GM12873 (cell line): ENCODE results near the gene MUC2.

Source experiments
- CTCF ChIP-seq: IDR thresholded peaks from 2 replicates; pipeline ENCODE4 v1.5.1; 2012; ENCODE audit warnings: low read depth, mild to moderate bottlenecking, moderate library complexity, low read length, control low read depth; ENCODE audit not compliant: insufficient read depth; ENCODE audit errors: missing control alignments

MUC2 gene

DNA sequence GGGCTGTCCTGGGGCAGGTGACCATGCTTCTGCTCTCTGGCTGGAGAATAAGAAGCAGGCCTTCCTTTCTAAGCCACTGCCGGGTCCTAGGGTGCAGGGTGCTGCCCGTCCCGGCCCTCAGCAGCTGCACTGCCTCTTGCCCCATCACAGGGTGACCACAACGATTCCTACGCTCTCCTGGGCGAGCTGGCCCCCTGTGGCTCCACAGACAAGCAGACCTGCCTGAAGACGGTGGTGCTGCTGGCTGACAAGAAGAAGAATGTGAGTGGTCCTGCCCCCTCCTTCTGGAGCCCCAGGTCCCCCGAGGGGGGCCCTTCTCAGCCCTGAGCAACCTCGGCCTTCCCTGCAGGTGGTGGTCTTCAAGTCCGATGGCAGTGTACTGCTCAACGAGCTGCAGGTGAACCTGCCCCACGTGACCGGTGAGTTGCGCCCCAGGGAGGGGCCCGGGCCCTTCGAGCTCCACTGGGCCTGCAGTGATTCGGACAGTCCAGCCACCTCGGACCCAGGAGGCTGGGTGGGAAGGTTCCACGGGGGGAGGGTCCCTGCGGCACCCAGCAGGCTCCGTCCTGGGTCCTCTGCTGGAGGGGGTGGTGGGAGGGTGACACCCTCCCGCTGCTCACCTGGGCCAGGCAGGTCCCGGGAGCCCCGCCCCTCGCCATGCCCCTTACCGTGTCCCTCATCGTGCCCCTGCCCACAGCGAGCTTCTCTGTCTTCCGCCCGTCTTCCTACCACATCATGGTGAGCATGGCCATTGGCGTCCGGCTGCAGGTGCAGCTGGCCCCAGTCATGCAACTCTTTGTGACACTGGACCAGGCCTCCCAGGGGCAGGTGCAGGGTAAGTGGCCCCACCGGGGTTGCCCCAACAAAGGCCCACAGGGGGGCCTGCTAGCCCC, 8.3 kb downstream of the MUC2 start:
- TF ChIP-seq CTCF = no peak

- TF ChIP-seq CTCF = no peak
Measured at GRCh38 chr11:1083621-1084551, 9.2 kb downstream of the MUC2 start.

GRCh38 chr11:1084561-1085439, 10.1 kb downstream of the MUC2 start:
- no peak for TF ChIP-seq CTCF

DNA sequence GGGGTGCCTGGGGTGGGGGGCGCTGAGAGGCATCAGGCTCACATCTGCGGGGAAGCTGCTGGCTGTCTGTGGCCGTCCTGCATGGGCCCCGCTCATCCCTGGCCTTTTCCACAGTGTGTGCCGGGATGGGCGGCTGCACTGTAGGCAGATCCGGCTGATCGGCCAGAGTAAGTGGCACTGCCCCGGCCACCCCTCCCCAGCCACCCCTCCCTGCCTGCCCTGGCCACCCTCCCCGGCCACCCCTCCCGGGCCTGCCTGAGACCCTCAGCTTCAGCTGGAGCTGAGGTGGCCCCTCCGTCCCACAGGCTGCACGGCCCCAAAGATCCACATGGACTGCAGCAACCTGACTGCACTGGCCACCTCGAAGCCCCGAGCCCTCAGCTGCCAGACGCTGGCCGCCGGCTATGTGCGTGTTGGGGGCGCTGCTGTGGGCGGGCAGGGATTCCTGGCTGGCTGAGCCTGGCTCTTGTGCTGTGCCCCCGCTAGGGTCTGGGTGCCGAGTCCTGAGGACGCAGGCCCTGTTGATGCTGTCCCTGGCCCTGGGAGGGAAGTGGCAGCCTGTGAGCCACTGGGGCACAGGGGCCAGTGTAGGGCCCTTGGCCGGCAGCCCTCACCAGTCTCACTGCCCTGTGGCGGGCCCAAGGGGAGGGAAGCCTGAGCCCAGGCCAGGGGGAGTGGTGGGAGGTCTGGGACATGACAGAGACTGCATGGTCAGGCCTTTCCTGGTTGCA, 10.9 kb downstream of the MUC2 start:
- TF ChIP-seq CTCF = no peak

GRCh38 chr11:1086171-1087102, 11.8 kb downstream of the MUC2 start:
- TF ChIP-seq CTCF = no peak

DNA sequence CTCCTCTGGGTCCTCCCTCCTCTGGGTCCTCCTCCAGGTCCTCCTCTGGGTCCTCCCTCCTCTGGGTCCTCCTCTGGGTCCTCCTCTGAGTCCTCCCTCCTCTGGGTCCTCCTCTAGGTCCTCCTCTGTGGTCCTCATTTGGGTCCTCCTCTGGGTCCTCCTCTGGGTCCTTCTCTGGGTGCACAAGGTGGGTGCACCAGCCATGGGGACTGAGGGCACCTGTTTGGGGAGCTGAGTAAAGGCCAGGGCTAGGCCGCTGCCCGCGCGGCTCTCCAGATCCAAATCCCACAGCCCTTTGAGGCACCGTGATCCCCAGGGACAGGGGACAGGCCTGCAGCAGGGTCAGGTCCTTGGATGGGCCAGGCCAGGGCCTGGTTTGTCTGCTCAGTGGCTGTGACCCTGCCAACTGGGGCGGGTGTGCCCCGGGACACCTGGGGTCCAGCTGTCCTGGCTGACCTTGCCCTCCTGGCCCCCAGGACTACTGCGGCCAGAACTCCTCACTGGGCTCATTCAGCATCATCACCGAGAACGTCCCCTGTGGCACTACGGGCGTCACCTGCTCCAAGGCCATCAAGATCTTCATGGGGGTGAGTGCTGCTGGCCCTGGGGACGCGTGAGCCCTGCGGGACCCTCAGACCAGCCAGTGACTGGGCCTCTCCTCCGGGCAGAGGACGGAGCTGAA, 12.7 kb downstream of the MUC2 start:
- no peak for TF ChIP-seq CTCF
